ENCODE results near the gene PUS1. TPM values are rescaled to one million over a fixed set of nuclear protein-coding genes. Genes with fewer than 3 reads are reported as not detected.

Gene PUS1
- total and polyA plus RNA-seq, 9 of the 15 experiments (the other 6 are each of a cell fraction or from before 2014, with no cell fraction given) = 1.9 to 90.8 (median 30.0) TPM

DNA sequence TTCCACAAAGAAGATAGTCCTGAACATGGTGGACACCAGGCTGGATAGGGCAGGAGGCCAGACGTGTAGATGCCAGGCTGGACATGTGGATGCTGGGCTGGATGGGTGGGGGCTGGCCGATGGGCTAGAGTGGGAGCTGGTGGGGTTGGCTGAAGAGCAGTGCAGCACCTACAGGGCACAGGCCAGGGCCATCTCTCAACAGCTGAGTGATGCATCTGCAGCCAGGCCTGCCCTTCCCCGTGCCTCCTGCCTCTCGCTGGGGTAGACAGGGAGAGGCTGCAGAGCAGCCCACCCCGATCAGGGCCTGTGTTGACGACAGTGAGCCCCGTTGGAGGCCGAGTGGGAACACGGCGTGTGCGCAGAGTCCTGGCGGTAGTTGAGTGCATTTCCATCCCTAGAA, 59.9 kb downstream of the PUS1 start:
- Histone ChIP-seq H3K9ac (ENCODE audit: insufficient read depth in 1 of 2, low read depth in 2 of 2, low read length in 2 of 2) (peak overlapping the region in 1 of 2 experiments; percentile 11; a peak in 1 of 4 replicates), H3K9me3 (replicated peaks; ENCODE audit: control insufficient read depth, insufficient read depth, low read depth, low read length) (no peaks in the 10 kb centered on the region), H2AFZ (ENCODE audit: low read depth, low read length) (no peak overlapping the region), H4K20me1 (replicated peaks; ENCODE audit: control insufficient read depth, insufficient read depth, low read length) (no peaks in the 10 kb centered on the region), H3K27me3 (ENCODE audit: control insufficient read depth in 2 of 2, insufficient read depth in 2 of 2, low read length in 2 of 2) (no peaks in the 10 kb centered on the region), H3K79me2 (ENCODE audit: control insufficient read depth, insufficient read depth, low read length) (no peaks in the 10 kb centered on the region), H3K4me2 (ENCODE audit: insufficient read depth, low read length) (no peak overlapping the region), H3K9me1 (ENCODE audit: control insufficient read depth, insufficient read depth, low read length) (no peaks in the 10 kb centered on the region), H3K4me1 (replicated peaks in 1 of 2; ENCODE audit: control insufficient read depth in 2 of 2, insufficient read depth in 2 of 2, low read length in 2 of 2) (peaks cover 4 to 12% of the 10 kb centered on the region in 2 experiments; a peak in 4 of 5 replicates), H3K36me3 (ENCODE audit: control insufficient read depth, insufficient read depth, low read length) (peaks cover 92% of the 10 kb centered on the region), H3K4me3 (no peak overlapping the region), H3K27ac (ENCODE audit: extremely low read depth, low read depth, low read length) (no peak overlapping the region)
- FAIRE-seq = no peak
- in situ Hi-C loops (cut with MboI) = no loop called here
- WGBS (ENCODE audit: insufficient coverage, low coverage, missing lambda C conversion rate) = 92% methylated on average over 10 of the region's 12 CpGs
- CTCF ChIA-PET (ENCODE audit: low intra/inter-chr PET ratio) = no interaction called here
- ATAC-seq = no peak
- no peak for DNase-seq (ENCODE audit: extremely low read depth in 1 of 4, low spot score in 3 of 4)
- no TSS peak for BruUV-seq (replicated peaks)
- intact Hi-C loops (cut with micrococcal nuclease) = no loop called here
- TF ChIP-seq CEBPB (tag; IDR thresholded peaks at IDR 0.05) (no peak), CCAR2 (IDR thresholded peaks at IDR 0.05; ENCODE audit: low read depth, low read length) (no peak), POLR2G (IDR thresholded peaks at IDR 0.05; ENCODE audit: low read depth, low read length) (peak; percentile 25; the same call in 1 of the 2 replicates)
- POLR2A ChIA-PET = interaction anchor here (0.8 to 1.6 kb wide), 3 partner anchors 9 to 36 kb away, joined by 4 to 5 read pairs (median 4); no protein-coding TSS in a partner anchor

GRCh38 chr12:131990066-131990979, 61.2 kb downstream of the PUS1 start:
- in situ Hi-C loops (cut with MboI) = no loop called here
- 90% methylated on average over 24 of the region's 24 CpGs for WGBS (ENCODE audit: insufficient coverage, low coverage, missing lambda C conversion rate)
- Histone ChIP-seq H2AFZ (ENCODE audit: low read depth, low read length) (no peak overlapping the region), H3K36me3 (ENCODE audit: control insufficient read depth, insufficient read depth, low read length) (peaks cover 93% of the 10 kb centered on the region), H3K79me2 (ENCODE audit: control insufficient read depth, insufficient read depth, low read length) (no peaks in the 10 kb centered on the region), H3K9me1 (ENCODE audit: control insufficient read depth, insufficient read depth, low read length) (no peaks in the 10 kb centered on the region), H3K9me3 (replicated peaks; ENCODE audit: control insufficient read depth, insufficient read depth, low read depth, low read length) (no peaks in the 10 kb centered on the region), H3K9ac (ENCODE audit: insufficient read depth in 1 of 2, low read depth in 2 of 2, low read length in 2 of 2) (no peak overlapping the region), H3K4me2 (ENCODE audit: insufficient read depth, low read length) (no peak overlapping the region), H3K27ac (ENCODE audit: extremely low read depth, low read depth, low read length) (no peak overlapping the region), H3K4me1 (replicated peaks in 1 of 2; ENCODE audit: control insufficient read depth in 2 of 2, insufficient read depth in 2 of 2, low read length in 2 of 2) (peaks cover 4 to 12% of the 10 kb centered on the region in 2 experiments; a peak in 4 of 5 replicates), H4K20me1 (replicated peaks; ENCODE audit: control insufficient read depth, insufficient read depth, low read length) (no peaks in the 10 kb centered on the region), H3K27me3 (ENCODE audit: control insufficient read depth in 2 of 2, insufficient read depth in 2 of 2, low read length in 2 of 2) (no peaks in the 10 kb centered on the region), H3K4me3 (no peak overlapping the region)
- ChIA-PET POLR2A (interaction anchor here (1.2 kb wide), 1 partner anchor 10 kb away, joined by 4 read pairs; no protein-coding TSS in a partner anchor), CTCF (ENCODE audit: low intra/inter-chr PET ratio) (no interaction called here)
- no peak for DNase-seq (ENCODE audit: extremely low read depth in 1 of 4, low spot score in 3 of 4)
- BruUV-seq (replicated peaks) = no TSS peak
- FAIRE-seq = no peak
- intact Hi-C loops (cut with micrococcal nuclease) = no loop called here
- no peak for ATAC-seq
- TF ChIP-seq ZNF589 (CRISPR knock-in tag; IDR thresholded peaks at IDR 0.05; ENCODE audit: low read depth) = no peak
- no peak for TF ChIP-seq ZNF655 (CRISPR knock-in tag; IDR thresholded peaks at IDR 0.05)
- no peak for TF ChIP-seq E2F6 (IDR thresholded peaks at IDR 0.05; ENCODE audit: borderline replicate concordance in 1 of 2, extremely low read depth in 1 of 2, insufficient read depth in 1 of 2, insufficient read length in 1 of 2, low read depth in 1 of 2, low read length in 1 of 2, poor library complexity in 1 of 2, severe bottlenecking in 1 of 2)
- no peak for TF ChIP-seq XRCC5 (IDR thresholded peaks at IDR 0.05; ENCODE audit: low read depth, low read length)
